ENCODE results near the gene CDCA3.

DNA sequence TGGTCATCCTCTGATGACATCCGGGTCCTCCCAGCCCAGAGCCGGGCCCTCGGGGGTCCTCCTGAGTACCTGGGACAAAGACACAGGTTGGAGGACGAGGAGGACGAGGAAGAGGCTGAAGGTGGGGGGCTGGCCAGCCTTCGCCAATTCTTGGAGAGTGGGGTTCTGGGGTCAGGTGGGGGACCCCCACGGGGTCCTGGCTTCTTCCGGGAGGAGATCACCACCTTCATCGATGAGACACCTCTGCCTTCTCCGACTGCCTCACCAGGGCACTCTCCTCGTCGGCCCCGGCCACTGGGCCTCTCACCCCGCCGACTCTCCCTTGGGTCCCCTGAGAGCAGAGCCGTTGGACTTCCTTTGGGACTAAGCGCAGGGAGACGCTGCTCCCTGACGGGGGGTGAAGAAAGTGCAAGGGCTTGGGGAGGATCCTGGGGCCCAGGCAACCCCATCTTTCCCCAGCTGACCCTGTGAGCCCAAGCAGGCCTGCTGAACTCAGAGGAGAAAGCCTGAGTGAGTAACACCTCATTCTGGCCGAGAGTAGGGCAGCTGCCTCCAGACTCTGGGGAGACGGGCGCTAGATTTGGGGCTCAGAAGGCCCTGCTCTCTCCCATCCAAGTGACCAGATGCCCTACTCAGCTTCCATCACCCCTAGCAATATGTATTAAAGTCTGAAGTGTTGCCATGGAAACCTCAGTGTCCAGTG, 24.2 kb downstream of the CDCA3 start:
- TF ChIP-seq POLR2A (IDR thresholded peaks at IDR 0.05): no peak
- no peak for TF ChIP-seq CTCF (IDR thresholded peaks at IDR 0.05)

All from thyroid gland (tissue), 4 donors.